ENCODE measurements around the gene DENND5A. TPM values are rescaled to one million over a fixed set of nuclear protein-coding genes. Genes with fewer than 3 reads are reported as not detected.

Gene DENND5A
- total and polyA plus RNA-seq, 2 experiments from 2014 or later: 99.5 to 196 TPM

DNA sequence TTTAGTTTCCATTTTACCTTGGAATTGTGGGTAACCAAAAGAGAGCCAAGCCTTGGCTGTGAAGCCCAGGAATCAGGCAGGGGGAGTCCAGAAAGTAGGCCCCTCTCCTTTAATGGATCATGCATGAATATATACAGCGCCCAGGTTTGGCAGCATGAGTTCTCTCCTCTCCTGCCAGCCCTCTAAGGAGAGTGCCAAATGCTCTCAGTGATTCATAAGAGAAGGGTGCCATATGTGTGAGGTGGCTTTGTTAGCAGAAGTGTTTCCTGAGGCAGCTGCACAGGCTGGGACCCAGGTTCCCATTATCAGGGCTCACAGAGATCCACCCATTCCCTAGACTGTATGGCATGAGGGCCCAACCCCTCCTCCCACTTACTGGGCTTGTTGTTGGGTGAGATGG is 121.4 kb downstream of the DENND5A start:
- H3K36me3 ChIP-seq: peaks cover 82% of the 10 kb centered on the region
- H3K9me3 ChIP-seq (ENCODE audit: low read depth): no peaks in the 10 kb centered on the region
- no peak for DNase-seq (ENCODE audit: low read depth in 1 of 2, low spot score in 1 of 2)
- H3K4me1 ChIP-seq (ENCODE audit: low read depth): no peaks in the 10 kb centered on the region
- TF ChIP-seq, protein P1, sequence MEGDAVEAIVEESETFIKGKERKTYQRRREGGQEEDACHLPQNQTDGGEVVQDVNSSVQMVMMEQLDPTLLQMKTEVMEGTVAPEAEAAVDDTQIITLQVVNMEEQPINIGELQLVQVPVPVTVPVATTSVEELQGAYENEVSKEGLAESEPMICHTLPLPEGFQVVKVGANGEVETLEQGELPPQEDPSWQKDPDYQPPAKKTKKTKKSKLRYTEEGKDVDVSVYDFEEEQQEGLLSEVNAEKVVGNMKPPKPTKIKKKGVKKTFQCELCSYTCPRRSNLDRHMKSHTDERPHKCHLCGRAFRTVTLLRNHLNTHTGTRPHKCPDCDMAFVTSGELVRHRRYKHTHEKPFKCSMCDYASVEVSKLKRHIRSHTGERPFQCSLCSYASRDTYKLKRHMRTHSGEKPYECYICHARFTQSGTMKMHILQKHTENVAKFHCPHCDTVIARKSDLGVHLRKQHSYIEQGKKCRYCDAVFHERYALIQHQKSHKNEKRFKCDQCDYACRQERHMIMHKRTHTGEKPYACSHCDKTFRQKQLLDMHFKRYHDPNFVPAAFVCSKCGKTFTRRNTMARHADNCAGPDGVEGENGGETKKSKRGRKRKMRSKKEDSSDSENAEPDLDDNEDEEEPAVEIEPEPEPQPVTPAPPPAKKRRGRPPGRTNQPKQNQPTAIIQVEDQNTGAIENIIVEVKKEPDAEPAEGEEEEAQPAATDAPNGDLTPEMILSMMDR (IDR thresholded peaks at IDR 0.05; ENCODE audit: low read depth, low read length): no peak
- no peak overlapping the region for H3K4me3 ChIP-seq
- H3K27ac ChIP-seq: no peak overlapping the region
- no peaks in the 10 kb centered on the region for H3K27me3 ChIP-seq

DNA sequence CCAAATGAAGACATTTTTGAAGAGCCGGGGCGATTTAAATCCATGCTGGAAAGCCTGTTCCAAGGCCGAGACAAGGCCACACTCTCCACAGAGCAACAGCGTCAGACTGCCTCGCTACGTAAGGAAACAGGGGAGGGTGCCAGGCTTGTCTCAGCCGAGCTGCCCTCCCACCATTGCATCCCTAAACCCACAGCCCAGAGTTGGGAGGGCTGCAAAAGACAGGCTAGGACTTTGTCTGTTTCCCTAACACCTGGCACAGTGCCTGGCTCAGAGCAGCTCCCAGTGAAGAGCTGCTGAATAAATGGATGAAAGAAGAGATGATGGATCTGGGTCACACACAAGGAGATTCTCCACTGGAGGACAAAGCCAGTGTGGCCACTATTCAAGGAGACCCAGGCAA is 122.4 kb downstream of the DENND5A start:
- H3K27ac ChIP-seq: no peak overlapping the region
- TF ChIP-seq, protein P1 (IDR thresholded peaks at IDR 0.05; ENCODE audit: low read depth, low read length): no peak
- H3K4me3 ChIP-seq: no peak overlapping the region
- H3K27me3 ChIP-seq: no peaks in the 10 kb centered on the region
- no peak for DNase-seq (ENCODE audit: low read depth in 1 of 2, low spot score in 1 of 2)
- H3K9me3 ChIP-seq (ENCODE audit: low read depth): no peaks in the 10 kb centered on the region
- peaks cover 86% of the 10 kb centered on the region for H3K36me3 ChIP-seq
- H3K4me1 ChIP-seq (ENCODE audit: low read depth): no peaks in the 10 kb centered on the region

DNA sequence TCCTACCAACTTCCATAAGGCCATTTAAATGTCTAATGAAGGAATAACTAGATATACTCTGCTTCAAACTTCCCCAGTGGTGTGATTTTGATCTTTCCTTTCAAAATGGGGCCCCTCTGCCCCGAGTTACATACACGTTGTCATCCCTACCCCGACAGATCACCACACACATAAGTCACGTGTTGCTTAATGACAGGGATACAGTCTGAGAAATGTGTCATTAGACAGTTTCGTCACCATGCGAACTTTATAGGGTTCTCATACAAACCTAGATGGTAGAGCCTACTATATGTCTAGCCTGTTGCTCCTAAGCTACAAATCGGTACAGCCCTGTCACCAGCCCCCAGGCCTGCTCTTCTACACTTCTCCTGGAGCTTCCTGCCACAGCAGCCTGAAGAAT is 124.0 kb downstream of the DENND5A start:
- H3K36me3 ChIP-seq: peaks cover 78% of the 10 kb centered on the region
- TF ChIP-seq, protein P1 (IDR thresholded peaks at IDR 0.05; ENCODE audit: low read depth, low read length): no peak
- no peak for DNase-seq (ENCODE audit: low read depth in 1 of 2, low spot score in 1 of 2)

GRCh38 chr11:9139628-9140357 is 125.4 kb downstream of the DENND5A start:
- Histone ChIP-seq H3K4me3 (no peak overlapping the region), H3K36me3 (peaks cover 66% of the 10 kb centered on the region), H3K9me3 (ENCODE audit: low read depth) (no peaks in the 10 kb centered on the region), H3K27me3 (no peaks in the 10 kb centered on the region), H3K4me1 (ENCODE audit: low read depth) (no peaks in the 10 kb centered on the region), H3K27ac (peak overlapping the region; percentile 54)
- TF ChIP-seq, protein P1 (IDR thresholded peaks at IDR 0.05; ENCODE audit: low read depth, low read length): no peak
- DNase-seq (ENCODE audit: low read depth in 1 of 2, low spot score in 1 of 2): no peak

More for the DNA sequence above, 124.0 kb downstream of the DENND5A start:
- H3K4me3 ChIP-seq: no peak overlapping the region
- H3K4me1 ChIP-seq (ENCODE audit: low read depth): no peaks in the 10 kb centered on the region
- no peaks in the 10 kb centered on the region for H3K27me3 ChIP-seq
- no peaks in the 10 kb centered on the region for H3K9me3 ChIP-seq (ENCODE audit: low read depth)
- no peak overlapping the region for H3K27ac ChIP-seq

- Histone ChIP-seq H3K4me1 (ENCODE audit: low read depth) (no peaks in the 10 kb centered on the region), H3K27me3 (no peaks in the 10 kb centered on the region), H3K9me3 (ENCODE audit: low read depth) (no peaks in the 10 kb centered on the region), H3K36me3 (peaks cover 62% of the 10 kb centered on the region), H3K27ac (peak overlapping the region; percentile 54), H3K4me3 (no peak overlapping the region)
- DNase-seq (ENCODE audit: low read depth in 1 of 2, low spot score in 1 of 2): peak in 1 of 2 donors; percentile 82
- TF ChIP-seq, protein P1 (IDR thresholded peaks at IDR 0.05; ENCODE audit: low read depth, low read length): no peak
Observed at GRCh38 chr11:9138612-9139579, 126.3 kb downstream of the DENND5A start.

All from cardiac muscle cell (in vitro differentiated cells and primary cell).